ENCODE data around the gene NCK2.
A peak's percentile ranks its signal among the peaks of the same experiment; 100 is the strongest.

NCK2 gene

DNA sequence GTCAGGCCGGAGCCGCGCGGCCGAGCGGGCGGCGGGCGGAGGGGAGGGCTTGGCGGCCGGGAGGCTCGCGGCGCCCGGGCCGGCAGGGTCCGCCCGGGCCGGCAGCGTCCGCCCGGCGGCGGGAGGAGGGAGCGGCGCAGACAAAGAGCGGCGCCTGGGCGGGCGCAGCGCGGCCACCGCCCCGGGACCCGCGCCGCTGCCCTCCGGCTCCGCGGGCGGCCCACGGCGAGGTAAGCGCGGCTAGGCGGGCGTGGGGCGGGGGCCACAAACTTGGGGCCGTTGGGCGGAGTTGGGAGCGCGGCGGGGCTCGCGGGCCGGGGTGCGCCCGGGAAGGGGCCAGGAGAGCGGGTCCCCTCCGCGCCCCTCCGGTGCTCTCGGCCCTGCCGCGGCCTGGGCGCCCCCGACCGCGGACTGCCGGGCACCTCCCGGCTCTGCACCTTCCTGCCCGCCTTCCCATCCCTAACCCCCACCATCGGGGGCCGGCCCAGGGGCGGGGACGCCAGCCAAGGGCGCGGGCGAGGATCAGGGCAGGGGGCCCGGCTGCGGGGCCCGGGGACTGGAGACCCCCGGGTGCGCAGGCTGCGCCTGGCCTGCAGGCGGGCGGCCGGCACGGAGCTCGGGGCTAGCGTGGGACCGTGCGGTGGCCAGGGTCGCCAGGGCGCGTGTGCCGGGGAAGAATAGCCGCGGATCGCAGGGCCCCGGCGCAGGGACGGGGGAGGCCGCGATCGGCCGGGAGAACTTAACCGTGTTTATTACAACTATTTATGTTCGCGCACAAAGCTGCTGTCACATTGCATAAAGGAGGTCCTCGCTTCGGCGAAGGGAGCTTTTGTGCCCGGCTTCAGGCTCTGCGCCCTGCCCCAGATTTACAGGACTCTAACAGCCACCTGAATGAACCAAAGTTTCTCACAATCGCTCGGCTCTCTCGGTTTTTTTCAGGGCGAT lies at the start of gene NCK2:
Gene NCK2 (plus strand): TSS at position 4 of the 945 bp plus-strand sequence. CDS start 110,152 bp downstream, outside the sequence.
- DNase-seq, result peak; percentile 17 to 25

DNA sequence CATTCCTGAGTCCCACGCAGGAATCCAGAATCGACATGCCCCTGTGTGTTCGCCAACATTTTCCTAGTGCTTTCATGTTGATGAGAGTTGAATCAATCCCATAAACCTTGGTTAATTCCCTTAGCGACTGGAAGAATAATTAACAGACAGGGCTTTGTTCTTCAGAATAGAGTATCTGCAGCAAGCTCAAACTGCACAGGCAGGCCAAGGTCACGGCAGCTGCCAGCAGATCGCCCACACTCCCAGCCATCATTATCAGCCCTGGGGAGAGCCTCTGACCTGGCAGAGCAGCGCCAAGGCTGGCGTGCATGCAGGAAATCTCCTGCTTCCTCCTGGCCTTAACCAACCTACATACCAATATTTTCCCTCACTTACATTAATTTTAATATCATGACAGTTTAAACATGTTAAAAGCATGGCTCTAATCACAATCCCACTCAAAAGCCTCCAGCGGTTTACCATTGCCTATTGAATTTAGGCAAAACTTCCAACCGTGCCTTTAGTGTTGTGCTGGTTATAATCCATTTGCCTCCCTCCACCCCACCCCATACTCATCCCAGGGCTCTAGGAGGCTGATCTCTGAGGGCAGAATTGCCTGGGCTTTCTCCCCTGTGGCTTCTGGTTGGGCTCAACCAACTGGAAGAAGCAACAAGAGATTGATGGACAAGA lies 46.8 kb upstream of the NCK2 start:
- no peak for DNase-seq

DNA sequence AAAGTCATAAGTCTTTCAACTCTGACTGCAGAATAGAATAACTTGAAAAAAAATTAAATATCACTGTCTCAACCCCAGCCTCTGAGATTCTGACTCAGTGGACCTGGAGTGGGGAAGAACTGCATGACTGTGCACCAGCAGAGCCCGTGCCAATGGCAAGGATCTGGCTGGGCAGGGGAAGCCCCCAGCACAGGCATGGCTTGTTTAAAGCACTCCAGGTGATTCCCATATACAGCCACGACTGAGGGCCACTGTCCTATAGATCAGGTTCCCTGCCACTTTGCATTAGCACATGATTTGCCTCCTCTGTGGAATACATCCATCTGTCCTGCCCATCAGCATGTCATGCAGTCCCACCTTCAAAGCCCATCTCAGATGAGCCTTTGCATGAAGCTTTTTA lies 45.9 kb upstream of the NCK2 start:
- DNase-seq, result no peak

DNA sequence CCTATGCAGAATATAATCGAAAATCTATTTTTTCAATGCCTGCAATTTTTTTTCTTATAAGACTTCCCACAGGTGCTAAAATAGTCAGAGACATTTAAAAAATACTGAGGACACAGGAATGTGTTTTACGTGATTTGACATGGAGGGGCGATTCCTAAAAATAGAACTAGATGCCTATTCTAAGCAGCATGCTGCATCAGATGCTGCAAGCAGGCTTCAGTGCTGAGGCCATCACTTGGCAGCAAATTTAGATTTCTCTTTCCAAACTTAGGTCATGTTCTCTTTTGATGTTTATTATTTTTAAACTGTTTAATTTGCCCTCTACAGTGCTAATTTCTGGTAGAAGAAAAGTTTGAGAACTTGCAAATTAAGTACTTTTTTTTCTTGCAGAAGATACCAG lies 43.7 kb upstream of the NCK2 start:
- DNase-seq, result no peak

DNA sequence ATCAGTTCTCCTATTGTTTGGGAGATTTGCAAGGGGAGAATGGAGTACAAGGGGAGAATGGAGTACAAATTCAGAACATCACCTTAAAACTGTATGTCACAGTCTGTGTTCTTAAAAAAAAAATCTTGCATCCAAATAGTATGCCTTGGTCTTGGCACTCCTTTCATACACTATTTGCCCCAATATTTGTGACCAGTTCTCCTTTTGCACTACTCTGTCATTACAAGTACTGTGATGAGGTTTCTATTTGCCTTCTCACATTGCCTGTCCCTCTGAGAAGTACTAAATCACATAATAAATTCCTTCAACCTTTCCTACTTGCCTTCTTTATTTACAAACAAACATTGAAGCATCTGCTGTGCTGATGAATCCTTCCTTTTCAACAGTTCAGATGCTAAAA lies 36.0 kb upstream of the NCK2 start:
- no peak for DNase-seq

DNA sequence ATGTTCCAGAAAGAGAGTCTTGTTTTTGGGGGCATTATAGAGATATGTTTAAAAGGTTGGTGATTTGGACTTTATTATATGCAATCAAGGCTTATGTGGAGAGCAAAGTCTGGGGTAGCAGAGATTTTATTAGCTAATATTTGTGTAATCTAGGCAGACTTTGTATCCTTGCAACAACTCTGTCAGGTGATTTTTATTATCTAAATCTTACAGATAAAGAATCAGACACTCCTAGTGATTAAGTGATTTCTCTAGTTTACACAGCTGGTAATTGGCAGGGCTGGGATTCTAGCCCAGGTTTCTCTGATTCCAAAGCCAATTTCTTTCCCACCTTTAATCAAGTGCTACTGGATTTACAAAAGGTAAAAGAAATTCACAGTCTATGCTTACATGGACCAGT lies 33.3 kb upstream of the NCK2 start:
- DNase-seq, result no peak

DNA sequence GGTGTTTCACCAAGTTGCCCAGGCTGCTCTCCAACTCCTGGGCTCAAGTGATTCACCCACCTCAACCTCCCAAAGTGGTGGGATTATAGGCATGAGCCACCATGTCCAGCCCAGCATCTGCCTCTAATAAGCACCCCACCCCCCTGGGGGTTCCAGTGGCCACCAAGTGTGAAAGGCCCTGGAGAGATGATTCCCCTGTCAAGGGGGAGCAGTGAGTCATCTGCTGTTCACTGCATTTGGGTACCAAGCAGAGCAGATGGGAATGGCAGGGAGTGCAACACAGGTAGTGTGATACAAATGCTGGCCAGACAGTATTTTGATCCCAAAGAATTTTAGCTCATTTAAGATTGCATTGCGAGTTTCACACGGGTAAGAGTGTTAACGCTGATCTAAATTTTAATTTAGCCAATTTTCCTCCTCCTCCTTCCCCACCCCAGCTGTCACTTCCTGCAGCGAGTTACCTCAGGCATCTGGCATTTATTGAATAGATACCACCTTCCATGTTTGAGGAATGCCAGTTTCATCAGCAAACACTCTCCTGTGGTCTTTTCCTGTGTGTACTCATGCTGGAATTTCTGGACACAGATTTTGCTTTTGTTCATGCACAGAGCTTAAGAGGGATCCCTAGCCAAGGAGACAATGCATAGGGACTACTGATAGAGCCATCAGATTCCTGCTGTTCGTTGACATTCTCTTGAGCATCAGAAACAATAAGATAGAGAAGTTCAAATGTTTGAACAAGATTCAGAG lies 32.4 kb upstream of the NCK2 start:
- peak; percentile 7 to 37 for DNase-seq

DNA sequence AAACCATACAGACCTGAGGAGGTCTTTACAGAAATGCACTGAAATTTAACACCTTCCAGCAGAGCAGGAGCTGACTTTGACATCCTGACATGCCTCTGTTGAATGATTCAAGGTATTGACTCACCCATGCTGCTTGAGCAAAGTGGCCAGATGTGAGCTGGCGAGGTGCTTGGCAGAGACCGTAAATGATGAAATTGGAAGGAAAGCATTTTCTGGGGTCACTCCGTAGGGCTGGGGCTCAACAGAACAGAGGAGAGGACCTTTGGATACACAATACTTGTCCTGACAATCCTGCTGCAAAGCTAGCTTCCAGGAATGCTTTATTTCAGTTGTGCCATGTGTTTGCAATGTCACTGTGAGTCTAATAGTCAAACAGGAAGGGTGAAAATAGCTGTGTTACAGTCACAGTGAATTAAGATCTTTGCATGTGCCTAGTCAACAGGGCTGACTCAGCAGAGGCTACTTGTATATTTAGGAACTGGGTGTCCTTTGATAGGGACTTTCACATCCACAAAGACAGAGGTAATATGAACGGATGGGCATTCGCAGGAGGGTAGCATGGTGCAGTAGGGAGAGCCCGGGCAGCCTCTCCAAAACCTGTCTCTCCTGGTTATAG lies 31.6 kb upstream of the NCK2 start:
- no peak for DNase-seq

DNA sequence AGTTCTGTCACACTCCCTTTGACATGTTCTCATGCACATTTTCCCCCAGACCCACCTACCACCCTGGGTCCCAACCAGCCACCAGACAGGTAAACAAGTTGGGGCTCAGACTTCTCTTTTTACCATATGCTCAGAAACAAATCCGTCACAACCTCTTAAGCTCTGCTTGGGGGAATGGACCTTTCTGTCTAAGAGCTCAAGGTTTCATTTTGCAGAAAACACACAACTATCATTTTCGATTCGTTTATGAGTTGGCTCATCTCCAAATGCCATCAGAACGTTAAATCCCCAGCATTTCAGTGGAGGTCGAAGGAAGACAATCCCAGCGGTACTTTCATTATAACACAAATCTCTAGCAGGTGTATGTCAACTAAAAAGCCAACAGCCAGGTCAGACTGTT lies 30.6 kb upstream of the NCK2 start:
- DNase-seq, result no peak

DNA sequence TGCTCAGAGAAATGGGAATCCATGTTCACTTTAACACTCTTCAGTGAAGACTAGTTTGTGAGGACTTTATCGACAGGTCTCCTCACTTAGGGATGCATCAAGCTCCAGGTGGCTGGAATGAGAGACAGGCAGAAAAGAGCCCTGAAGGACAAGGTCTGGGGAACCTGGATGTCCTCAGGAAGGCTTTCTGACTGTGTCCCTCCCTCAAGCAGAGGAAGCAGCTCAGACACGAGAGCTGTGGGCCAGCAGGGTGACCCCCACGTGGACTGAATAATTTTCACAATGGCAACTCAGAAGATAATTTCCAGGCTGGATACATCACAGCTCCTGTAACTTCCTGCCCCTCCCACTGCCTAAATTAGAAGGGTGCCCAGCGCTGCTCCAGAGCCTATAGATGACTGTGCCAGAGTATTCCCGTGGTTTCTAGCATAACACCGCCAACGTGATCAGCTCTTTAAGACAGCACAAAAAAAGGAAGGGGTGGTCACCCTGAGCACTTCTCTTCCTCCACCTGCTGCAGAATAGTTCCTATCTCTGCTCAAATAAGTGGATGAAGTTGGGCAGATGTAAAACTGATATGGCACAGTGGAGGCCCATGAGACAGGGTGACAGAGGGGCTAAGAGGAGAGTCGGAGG lies 25.7 kb upstream of the NCK2 start:
- DNase-seq, result no peak

DNA sequence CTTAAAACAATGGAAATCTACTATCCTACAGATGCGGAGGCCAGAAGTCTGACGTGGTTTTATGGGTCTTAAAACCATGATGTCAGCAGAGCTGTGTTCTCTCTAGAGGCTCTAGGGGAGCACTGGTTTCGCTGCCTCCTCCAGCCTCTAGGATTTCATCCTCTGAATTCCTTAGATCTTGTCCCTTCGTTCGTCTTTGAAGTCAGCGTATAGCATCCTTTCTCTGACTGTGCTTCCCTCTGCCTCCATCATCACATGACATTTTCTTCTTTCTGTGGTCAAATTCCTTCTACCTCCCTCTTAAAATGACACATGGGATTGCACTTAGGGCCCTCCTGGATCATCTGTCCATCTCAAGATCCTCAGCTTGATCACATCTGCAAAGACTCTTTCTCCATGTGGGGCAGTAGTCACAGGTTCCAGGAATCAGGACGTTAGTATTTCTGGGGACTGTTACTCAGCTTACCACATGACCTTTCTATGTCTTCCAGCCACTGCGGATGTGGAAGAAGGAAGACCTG lies 22.7 kb upstream of the NCK2 start:
- DNase-seq, result no peak

DNA sequence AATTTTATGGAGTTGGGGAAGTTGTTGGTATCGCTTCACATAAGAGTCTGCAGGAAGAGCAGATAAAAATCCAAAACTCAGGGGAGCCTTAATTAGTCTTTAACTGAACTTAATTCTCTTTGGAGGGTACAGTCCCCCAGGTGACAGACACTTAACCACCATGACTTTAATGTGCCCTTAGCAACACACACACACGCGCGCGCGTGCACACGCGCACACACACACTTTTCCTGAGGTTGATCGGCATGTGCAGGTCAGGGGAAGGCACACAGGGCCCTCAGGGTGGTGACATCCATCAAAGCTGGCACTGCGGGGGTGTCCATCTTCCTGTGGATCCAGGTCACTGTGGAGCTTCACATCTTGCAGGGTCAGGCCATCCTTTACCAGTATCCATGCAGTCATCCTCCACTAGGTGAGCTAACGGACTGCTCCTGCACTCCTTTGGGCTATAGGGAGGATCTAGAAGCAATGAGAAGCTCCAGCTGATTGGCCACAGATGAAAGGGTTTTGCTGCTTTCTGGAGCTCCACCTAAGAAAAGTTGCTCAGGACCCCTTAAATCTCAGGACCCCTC lies 21.9 kb upstream of the NCK2 start:
- DNase-seq, result no peak

DNA sequence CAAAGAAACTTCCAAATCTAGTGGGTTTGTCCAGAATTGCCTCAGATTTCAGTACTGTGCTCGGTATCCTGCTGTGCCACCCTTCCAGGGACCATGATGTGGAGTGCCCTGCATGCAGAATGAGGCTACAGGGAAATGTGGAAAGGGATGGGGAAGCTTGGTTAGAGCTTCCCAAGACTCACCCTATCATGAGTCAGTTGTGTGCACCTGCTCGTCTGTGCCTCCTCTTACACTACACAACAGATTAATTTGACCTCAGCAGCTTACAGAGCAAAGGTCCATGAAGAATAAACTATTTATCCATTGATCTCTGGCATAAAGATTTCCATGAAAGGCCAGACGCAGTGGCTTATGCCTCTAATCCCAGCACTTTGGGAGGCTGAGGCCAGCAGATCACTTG lies 21.3 kb upstream of the NCK2 start:
- no peak for DNase-seq

DNA sequence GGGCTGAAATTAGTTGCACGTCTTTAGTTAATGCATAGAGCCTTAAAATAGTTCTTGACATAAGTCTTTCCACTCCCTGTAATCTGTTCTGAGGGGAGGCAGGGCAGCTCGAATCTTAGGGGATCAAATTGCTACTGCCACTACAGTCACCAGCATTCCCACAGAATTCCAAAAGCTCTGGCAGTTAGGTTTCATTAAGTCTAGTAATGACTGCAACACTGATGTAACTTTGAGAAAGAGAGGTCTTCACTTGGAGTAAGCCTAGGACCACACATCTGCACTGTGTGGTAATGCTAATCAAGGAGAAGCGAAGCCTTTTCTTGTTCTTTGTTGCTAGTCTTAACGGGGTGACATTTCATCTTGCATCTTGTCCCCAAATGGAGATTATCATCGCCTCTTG lies 19.3 kb upstream of the NCK2 start:
- DNase-seq, result peak in 1 of 2 experiments; percentile 23

DNA sequence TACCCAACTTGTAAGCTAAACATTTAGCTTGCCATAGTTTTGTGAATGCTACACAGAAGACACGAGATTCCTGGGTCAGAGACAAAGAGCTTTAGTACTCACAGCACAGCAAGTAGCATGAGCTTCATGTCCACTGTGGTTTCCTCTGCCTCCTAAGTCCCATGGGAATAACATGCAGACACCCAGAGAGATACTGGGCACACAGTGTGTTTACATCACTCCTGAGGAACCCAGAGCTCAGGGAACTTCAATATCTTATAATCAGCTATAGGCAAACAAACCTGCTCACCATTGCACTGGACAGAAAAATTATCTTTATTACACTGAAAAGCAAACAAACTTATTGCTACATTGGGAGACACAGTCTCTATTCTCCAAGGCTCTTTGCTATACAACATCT lies 14.5 kb upstream of the NCK2 start:
- no peak for DNase-seq

DNA sequence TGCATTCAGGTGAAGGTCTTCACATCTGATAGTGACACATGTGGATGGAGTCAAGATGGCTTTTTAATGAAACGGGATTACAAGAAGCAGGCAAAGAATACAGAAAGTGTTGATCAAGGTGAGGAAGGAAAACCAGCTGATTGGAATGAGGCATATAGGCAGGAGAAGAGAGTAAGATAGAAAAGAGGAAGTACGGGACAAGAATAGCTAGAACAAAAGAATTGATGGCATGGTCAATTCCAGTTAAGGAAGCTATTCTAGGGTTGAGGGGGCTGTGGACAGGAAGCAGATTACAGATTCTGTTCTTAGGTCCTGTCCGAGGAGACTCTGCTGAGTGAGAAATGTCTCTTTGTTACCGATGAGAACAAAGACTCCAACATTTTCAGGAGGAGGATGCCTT lies 13.2 kb upstream of the NCK2 start:
- no peak for DNase-seq

DNA sequence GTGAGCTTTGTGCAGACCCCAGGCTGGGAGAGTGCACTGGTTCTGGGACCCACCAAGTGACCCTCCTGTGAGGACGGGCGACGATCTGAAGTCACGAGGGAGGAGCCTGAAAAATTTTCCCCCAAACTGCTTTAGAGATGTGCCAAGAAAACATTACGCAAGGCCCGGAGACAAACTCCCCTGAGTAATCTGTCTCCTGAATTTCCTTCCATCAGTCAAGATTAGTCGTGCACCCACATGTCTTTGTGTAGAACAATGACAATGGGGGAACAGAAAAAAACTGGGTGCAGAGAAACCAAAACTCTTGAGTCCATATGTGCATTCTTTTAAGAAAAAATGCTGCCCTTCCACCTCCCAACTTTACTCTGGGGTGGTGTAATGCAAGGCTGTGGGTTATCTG lies 12.6 kb upstream of the NCK2 start:
- DNase-seq, result no peak

DNA sequence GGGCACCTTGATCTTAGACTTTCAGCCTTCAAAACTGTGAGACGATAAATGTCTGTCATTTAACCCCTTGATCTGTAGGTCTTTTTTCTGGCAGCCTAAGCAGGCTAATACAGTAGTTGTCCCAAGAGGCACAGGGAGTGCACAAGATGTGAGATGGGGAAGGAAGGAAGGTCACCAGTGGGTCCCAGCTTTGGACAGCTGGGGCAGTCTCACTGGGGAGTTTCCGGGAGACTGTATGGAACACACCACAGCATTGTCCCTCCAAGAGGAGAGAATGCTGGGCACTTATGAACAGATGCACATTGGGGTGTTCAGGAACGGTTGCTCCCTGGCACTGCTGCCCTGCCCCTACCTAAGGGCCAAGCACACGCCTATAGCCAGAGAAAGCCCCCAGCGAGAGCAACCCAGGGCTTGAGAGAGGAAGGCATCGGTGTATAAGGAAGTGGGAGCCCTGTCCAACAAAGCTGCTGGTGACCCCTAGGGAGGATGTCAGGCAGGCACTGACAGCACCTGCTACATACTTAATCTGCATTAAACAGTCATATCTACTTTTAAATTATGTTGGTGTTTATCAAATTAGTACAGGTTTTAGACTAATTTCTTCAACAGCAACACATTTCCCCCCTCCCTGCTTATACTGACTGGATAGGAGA lies 11.6 kb upstream of the NCK2 start:
- no peak for DNase-seq

DNA sequence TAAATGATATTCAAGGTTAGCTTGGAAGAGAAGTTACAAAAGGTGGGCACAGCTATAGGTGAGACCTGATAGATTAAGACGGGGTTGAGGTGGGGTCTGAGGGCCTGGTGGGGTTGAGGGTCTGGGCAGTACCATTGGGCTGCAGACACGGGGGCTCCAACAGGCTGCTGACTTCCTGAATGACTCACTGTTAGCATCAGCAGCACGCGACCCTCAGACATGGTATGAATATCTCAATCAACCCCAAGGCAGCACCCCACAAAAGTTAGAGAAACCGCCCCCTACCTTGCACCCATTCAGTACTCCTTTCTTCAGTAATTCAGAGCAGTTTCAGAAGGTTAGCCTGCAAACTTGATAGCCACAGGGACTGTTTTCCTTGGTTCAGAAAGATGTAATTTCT lies 10.8 kb upstream of the NCK2 start:
- DNase-seq, result no peak

DNA sequence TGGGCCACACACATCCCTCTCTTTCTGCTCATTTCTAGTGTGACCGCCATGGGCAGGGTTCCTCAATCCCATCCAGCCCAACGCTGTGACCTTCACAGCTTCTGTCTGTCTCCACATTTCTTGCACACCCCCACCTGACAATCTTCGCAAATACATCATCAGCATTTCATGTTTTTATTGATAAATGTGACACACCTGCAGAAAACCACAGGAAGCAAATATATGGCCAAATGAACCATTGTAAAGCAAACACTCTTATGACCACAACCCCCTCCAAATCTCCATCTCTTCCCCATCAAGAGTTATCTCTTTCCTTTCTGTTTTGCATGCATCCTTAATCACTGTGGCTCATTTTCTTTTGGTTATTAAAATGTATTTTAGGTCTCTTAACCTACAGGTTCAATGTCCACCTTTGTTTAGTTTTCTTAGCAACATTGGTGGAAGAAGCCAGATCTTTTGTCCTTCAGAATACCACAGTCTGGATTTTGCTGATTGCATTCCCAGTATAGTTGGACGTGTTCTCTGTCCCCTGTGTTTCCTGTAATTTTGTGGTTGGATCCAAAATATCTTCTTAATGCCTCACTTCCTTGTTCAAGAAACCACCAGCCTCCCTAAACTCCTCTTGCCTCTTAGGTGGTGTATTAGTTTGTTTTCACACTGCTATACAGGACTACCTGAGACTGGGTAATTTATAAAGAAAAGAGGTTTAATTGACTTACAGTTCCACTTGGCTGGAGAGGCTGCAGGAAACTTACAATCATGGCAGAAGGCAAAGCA lies 9.8 kb upstream of the NCK2 start:
- DNase-seq, result no peak

DNA sequence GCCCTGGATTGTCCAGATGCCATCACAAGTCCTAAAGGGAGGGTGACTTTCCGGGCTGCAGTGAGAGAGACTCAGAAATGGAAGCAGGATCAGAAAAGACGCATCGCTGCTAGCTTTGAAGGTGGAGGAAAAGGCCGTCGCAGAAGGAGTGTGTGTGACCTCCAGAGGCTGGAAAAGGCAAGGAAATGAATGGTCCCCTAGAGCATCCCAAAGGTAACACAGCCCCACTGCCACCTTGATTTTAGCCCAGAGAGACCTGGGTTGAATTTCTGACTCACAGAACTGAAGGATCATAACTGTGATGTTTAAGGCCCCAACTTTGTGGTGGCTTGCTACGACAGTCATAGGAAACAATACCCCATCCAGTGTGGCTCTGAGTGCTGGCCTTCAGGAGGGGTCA lies 8.6 kb upstream of the NCK2 start:
- no peak for DNase-seq
